Measurements from ENCODE around the gene COL12A1. TPM values are rescaled to one million over a fixed set of nuclear protein-coding genes. Genes with fewer than 3 reads are reported as not detected.

The COL12A1 gene
- total and polyA plus RNA-seq, 9 donors, result 134 to 277 (median 168) TPM

DNA sequence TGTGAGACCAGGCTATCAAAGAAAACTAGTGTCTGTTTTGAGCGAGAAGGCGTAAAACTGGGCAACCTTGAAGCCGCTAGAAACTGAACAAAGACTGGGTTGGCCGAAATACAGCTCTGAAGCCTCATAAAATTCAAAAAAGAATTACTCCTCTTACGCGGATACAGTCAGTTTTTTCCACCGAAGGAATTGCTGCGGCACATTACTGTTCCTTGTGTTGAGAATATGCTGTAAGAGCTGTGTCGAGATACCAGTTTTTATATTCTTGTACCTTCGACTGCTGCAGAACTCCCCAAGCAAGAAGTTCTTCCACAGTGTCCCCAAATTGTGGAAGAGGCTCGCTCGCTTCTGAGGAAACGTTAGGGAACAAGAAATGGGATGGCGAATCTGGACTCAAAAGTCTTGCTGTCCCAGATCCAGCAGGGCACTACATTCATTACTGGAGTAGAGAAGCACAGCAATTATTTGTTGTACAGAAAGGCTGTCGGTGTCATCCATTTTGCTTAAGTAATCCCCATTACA lies 38.3 kb upstream of the COL12A1 start:
- Histone ChIP-seq H3K4me1 (ENCODE audit: insufficient read depth) (peaks cover 5% of the 10 kb centered on the region), H3K27me3 (no peaks in the 10 kb centered on the region), H3K36me3 (no peaks in the 10 kb centered on the region), H3K4me3 (peak overlapping the region; percentile 86), H3K27ac (peak overlapping the region in 1 of 2 donors; percentile 84), H3K9me3 (no peaks in the 10 kb centered on the region)
- WGBS, 3 donors, result 9 to 11% (median 11%) methylated on average over 15 of the region's 15 CpGs
- intact Hi-C loops (cut with DNase I), result loop anchor here in 1 of 4 donors (5.0 kb wide), 1 partner anchor 353 kb away; no protein-coding TSS in a partner anchor
- DNase-seq, result no peak
- TF ChIP-seq CTCF (IDR thresholded peaks at IDR 0.05) (no peak), POLR2A (IDR thresholded peaks at IDR 0.05) (no peak), EP300 (IDR thresholded peaks at IDR 0.05) (no peak)

- WGBS, 3 donors, result 0 to 1% (median 0%) methylated on average over 36 of the region's 36 CpGs
- Histone ChIP-seq H3K4me3 (peak within 1 kb of the TSS; percentile 86), H3K4me1 (ENCODE audit: insufficient read depth) (peaks cover 5% of the 10 kb centered on the region), H3K36me3 (no peaks in the 10 kb centered on the region), H3K27me3 (no peaks in the 10 kb centered on the region), H3K27ac (peak within 1 kb of the TSS; percentile 79 to 84), H3K9me3 (no peaks in the 10 kb centered on the region)
- intact Hi-C loops (cut with DNase I), result loop anchor here in 1 of 4 donors (5.0 kb wide), 1 partner anchor 354 kb away; no protein-coding TSS in a partner anchor
- TF ChIP-seq CTCF (IDR thresholded peaks at IDR 0.05) (no peak), POLR2A (IDR thresholded peaks at IDR 0.05) (peak; percentile 90)
- peak; percentile 78 to 88 (median 85) for DNase-seq
Measured at GRCh38 chr6:75243333-75244062, 37.6 kb upstream of the COL12A1 start, which contains the start of gene COX7A2. TSS of gene COX7A2 (minus strand) at chr6:75243801. CDS start at chr6:75243734, 67 bp downstream.

GRCh38 chr6:75236630-75237029 lies 30.8 kb upstream of the COL12A1 start:
- Histone ChIP-seq H3K27ac (no peak overlapping the region), H3K27me3 (no peaks in the 10 kb centered on the region), H3K9me3 (no peaks in the 10 kb centered on the region), H3K36me3 (no peaks in the 10 kb centered on the region), H3K4me3 (no peak overlapping the region), H3K4me1 (ENCODE audit: insufficient read depth) (peaks cover 3% of the 10 kb centered on the region)
- intact Hi-C loops (cut with DNase I), result no loop called here
- no peak for DNase-seq
- no peak for TF ChIP-seq CTCF (IDR thresholded peaks at IDR 0.05)
- no peak for TF ChIP-seq EP300 (IDR thresholded peaks at IDR 0.05)
- no peak for TF ChIP-seq POLR2A (IDR thresholded peaks at IDR 0.05)
- WGBS, 3 donors, result 81 to 93% (median 86%) methylated on average over 4 of the region's 4 CpGs

- Histone ChIP-seq H3K36me3 (no peaks in the 10 kb centered on the region), H3K9me3 (no peaks in the 10 kb centered on the region), H3K4me1 (ENCODE audit: insufficient read depth) (peaks cover 3% of the 10 kb centered on the region), H3K27ac (no peak overlapping the region), H3K4me3 (no peak overlapping the region), H3K27me3 (no peaks in the 10 kb centered on the region)
- intact Hi-C loops (cut with DNase I), result no loop called here
- TF ChIP-seq CTCF (IDR thresholded peaks at IDR 0.05) (no peak), EP300 (IDR thresholded peaks at IDR 0.05) (no peak), POLR2A (IDR thresholded peaks at IDR 0.05) (no peak)
- DNase-seq, result no peak
- 77 to 89% (median 84%) methylated on average over 2 of the region's 2 CpGs for WGBS, 3 donors
Measured at GRCh38 chr6:75235271-75235670, 29.4 kb upstream of the COL12A1 start.
